SJSA1 (cell line): Measurements from ENCODE around the gene FKBP1A. TPM values are rescaled to one million over a fixed set of nuclear protein-coding genes. Genes with fewer than 3 reads are reported as not detected.
A peak's percentile ranks its signal among the peaks of the same experiment; 100 is the strongest.

Experiments
- DNase-seq, 2 experiments: peaks; one replicate each; pipeline ENCODE4 v3.0.0-alpha.2; 2015 to 2020; ENCODE audit warnings: low spot score in 2 of 2, low read depth in 1 of 2
- H3K27ac ChIP-seq: fragments of 250-450 bp; sonication (Bioruptor Pico); 2 replicates; pipeline ENCODE4 v1.5.1; 2020; ENCODE audit warnings: mild to moderate bottlenecking, moderate library complexity
- H3K27me3 ChIP-seq: fragments of 250-450 bp; sonication (Bioruptor Pico); replicated peaks from 2 replicates; pipeline ENCODE4 v1.5.1; 2020; ENCODE audit warnings: mild to moderate bottlenecking, moderate library complexity
- H3K36me3 ChIP-seq: fragments of 250-450 bp; sonication (Bioruptor Pico); 2 replicates; pipeline ENCODE4 v1.5.1; 2020; ENCODE audit warnings: mild to moderate bottlenecking
- H3K4me1 ChIP-seq: fragments of 250-450 bp; sonication (Bioruptor Pico); replicated peaks from 2 replicates; pipeline ENCODE4 v1.6.1; 2021; ENCODE audit warnings: mild to moderate bottlenecking
- H3K4me3 ChIP-seq: fragments of 250-450 bp; sonication (Bioruptor Pico); 2 replicates; pipeline ENCODE4 v1.5.1; 2020; ENCODE audit warnings: mild to moderate bottlenecking
- H3K9me3 ChIP-seq: fragments of 250-450 bp; sonication (Bioruptor Pico); replicated peaks from 2 replicates; pipeline ENCODE4 v1.5.1; 2020; ENCODE audit warnings: mild to moderate bottlenecking
- total RNA-seq: library from RNA; depleted of rRNA; stranded (reverse); fragments of >200 nt; shearing (Covaris generic); gene quantifications from 2 replicates; pipeline ENCODE4 v1.2.3, GENCODE V29; 2014

The FKBP1A gene
- total RNA-seq, 1 experiment from 2014 or later, result 75.3 TPM

DNA sequence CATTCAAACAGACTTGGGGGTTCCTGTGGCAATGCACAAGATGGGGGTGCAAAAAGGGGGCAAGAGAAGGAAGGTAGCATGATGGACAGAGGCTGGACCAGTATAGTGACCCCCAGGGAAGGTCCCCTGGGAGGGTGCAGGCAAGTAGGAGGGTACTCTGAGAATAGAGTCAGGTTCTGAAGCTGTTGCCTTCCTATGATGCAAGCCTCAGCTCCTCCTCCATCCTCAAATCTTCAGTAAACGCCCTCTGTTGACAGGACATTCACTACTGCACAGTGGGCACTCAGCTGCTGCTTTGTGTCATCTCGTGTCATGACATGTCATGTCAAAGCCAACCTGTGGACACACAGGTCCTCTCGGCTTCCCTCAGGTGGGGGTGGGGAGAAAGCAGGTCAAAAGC is 58.1 kb downstream of the FKBP1A start:
- Histone ChIP-seq H3K27ac (no peak overlapping the region), H3K4me3 (no peak overlapping the region), H3K27me3 (no peaks in the 10 kb centered on the region), H3K4me1 (no peaks in the 10 kb centered on the region), H3K36me3 (peaks cover 38% of the 10 kb centered on the region), H3K9me3 (no peaks in the 10 kb centered on the region)
- DNase-seq, result peak in 1 of 2 experiments; percentile 33

DNA sequence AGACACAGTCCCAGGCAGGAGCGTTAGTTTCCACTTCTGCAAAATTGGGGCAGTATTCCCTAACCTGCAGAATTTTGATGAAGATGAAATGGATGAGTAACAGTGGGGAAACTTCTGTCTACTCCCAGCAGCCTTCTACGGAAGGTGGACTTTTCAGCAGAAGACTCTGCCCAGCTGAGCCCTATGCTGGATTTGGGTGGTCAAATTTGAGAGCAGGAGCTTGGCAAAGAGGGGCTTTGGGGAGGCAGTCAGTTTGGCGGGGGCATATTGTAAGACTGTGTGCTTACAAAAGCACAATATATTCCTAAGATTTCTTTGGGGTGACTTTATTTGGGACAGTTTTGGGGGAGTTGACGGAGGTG is 58.5 kb downstream of the FKBP1A start:
- Histone ChIP-seq H3K36me3 (peaks cover 38% of the 10 kb centered on the region), H3K9me3 (no peaks in the 10 kb centered on the region), H3K27ac (no peak overlapping the region), H3K4me3 (no peak overlapping the region), H3K4me1 (no peaks in the 10 kb centered on the region), H3K27me3 (no peaks in the 10 kb centered on the region)
- DNase-seq, result no peak

DNA sequence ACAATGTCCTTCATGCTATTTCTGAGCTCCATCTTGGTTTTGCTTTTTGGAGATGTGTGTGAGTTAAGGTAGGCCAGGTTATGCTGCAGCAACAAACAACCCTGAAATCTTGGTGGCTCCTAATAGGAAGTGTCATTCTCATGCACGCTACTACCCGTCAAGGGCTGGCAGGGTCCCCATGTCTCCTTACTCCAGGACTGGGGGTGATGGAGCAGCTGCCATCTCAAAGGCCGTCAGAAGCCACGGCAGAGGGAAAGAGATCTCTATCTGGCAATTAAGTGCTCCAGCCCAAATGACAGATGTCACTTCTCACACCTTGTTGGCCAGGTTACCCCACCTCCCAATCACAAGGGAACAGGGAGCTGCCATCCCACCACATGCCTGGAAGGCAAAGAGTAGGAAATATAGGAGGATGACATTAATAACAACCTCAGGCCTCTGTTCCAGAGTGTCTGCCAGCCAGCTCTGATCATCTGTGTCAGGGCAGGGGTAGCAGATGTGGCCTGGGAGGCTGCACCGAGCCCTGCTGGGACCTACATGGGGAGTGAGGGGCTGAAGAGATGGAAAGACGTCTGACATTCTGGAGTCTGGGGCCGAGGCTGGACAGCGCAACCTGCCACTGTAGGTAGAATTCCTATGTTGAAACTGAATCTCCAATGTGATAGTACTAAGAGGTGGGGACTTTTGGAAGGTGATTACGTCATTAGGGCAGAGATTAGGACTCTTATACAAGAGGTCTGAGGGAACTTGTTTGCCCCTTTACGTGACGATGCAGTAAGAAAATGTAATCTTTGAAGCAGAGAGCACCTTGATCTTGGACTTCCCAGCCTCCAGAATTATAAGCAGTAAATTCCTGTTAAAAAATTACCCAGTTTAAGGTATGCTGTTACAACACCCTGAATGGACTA is 59.1 kb downstream of the FKBP1A start:
- peak in 1 of 2 experiments; percentile 30 for DNase-seq
- Histone ChIP-seq H3K4me1 (no peaks in the 10 kb centered on the region), H3K27me3 (no peaks in the 10 kb centered on the region), H3K27ac (no peak overlapping the region), H3K36me3 (peaks cover 38% of the 10 kb centered on the region), H3K4me3 (no peak overlapping the region), H3K9me3 (no peaks in the 10 kb centered on the region)

DNA sequence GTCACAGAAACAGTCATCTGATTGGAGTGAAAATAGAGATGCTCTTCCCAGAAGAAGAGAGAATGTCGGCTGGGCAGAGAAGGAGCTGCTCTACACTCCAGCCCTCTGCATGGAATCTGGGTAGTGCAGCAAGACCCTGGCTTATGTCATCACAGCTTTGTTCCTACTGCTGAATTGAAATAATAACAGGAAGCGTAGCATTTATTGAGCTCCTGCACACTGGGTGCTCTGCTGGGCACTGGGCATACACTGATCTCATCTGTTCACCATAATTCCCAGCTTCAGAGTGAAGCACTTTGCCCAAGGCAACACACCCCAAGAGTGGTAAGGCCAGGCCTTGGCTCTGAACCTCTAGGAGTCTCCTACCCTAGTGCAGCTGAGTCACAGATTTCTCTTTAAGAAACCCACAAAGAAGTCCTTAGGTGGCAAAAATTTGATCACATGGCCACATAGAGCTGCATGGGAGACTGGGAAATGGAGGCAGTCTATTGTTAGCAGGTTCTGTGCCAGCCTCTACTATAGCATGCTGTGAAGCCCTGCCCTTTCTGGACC is 60.0 kb downstream of the FKBP1A start:
- no peak overlapping the region for H3K4me3 ChIP-seq
- no peaks in the 10 kb centered on the region for H3K9me3 ChIP-seq
- no peaks in the 10 kb centered on the region for H3K27me3 ChIP-seq
- H3K36me3 ChIP-seq, result peaks cover 38% of the 10 kb centered on the region
- H3K27ac ChIP-seq, result no peak overlapping the region
- no peaks in the 10 kb centered on the region for H3K4me1 ChIP-seq
- no peak for DNase-seq

DNA sequence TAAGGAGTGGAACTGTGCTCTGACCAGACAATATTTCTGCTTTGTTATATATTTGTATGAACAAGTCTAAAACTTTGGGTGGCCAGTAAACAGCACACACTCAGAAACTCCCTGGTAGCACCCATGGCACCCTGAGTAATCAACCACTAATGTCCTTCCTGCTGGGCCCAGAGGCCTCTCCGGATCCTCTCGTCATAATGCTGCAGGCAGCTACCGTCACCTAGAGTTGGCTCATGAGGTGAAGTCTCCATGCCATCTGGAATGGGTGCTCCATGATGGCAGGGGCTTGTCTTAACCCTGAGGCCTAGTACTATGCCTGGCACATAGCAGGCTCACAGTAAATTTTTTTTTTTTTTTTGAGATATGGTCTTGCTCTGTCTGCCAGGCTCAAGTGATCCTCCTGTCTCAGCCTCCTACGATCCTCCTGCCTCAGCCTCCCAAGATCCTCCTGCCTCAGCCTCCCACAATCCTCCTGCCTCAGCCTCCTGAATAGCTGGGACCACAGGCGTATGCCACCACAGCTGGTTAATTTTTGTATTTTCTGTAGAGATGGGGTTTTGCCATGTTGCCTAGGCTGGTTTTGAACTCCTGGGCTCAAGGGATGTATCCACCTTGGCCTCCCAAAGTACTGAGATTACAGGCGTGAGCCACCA is 60.9 kb downstream of the FKBP1A start:
- Histone ChIP-seq H3K9me3 (no peaks in the 10 kb centered on the region), H3K27me3 (no peaks in the 10 kb centered on the region), H3K4me1 (peaks cover under 1% of the 10 kb centered on the region; the same call in 1 of the 2 replicates), H3K36me3 (peaks cover 38% of the 10 kb centered on the region), H3K4me3 (no peak overlapping the region), H3K27ac (no peak overlapping the region)
- peak in 1 of 2 experiments; percentile 35 for DNase-seq

DNA sequence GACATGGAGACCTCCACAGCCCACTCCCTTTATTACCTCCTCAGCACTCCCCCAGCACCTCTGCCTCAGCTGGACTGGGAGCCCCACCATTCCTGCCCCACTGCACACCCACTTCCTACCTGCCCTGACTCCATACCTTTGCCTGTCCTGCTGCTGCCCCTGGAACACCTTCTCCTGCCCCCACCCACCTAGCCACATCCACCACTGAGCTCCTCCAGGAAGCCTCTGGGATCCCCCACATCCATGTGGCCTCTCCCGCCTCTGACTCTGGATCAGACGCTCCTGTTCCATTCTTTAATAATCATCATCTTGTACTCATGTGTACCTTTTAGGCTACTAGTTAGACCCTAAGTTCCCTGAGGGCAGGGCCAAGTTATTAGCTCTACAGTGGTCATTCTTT is 61.8 kb downstream of the FKBP1A start:
- Histone ChIP-seq H3K9me3 (no peaks in the 10 kb centered on the region), H3K27ac (no peak overlapping the region), H3K4me1 (peaks cover 9% of the 10 kb centered on the region), H3K27me3 (no peaks in the 10 kb centered on the region), H3K36me3 (peaks cover 38% of the 10 kb centered on the region), H3K4me3 (no peak overlapping the region)
- peak in 1 of 2 experiments; percentile 25 for DNase-seq

DNA sequence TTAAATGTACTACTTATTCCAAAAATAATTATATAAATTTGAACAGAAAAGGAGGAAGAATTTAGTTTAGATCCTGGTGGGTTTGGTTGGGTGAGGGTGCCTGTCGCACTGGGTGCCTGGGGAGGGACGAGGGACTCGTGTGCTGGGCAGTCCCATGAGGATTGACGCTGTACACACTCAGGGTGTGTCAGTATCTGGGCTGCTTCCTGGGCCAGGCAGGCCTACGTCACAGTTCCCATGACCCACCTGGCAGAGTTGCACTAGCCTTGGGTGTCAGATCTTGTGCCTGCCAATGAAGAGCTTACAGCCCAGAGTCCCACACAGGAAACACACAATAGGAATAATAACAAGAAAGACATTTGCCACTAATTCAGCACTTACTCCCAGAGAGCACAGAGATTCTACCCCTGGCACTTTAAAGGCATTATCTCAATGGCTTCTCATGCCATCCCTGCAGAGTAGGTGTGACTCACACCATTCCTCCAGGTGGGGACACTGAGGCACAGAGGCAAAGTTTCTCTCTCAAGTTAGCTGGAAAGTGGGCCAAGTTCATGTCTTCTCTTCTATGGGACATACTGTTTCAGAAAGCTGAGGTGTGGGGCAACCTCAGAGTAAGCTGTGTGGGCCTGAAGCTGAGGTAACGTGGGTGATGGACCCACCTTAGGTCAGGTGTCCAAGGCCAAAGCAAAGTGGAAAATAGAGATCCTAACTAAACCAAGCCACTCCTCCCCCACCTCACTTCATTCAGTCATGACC is 62.6 kb downstream of the FKBP1A start:
- Histone ChIP-seq H3K27ac (no peak overlapping the region), H3K27me3 (no peaks in the 10 kb centered on the region), H3K4me1 (peaks cover 12% of the 10 kb centered on the region), H3K9me3 (no peaks in the 10 kb centered on the region), H3K36me3 (peaks cover 44% of the 10 kb centered on the region), H3K4me3 (no peak overlapping the region)
- DNase-seq, result peak in 1 of 2 experiments; percentile 21

DNA sequence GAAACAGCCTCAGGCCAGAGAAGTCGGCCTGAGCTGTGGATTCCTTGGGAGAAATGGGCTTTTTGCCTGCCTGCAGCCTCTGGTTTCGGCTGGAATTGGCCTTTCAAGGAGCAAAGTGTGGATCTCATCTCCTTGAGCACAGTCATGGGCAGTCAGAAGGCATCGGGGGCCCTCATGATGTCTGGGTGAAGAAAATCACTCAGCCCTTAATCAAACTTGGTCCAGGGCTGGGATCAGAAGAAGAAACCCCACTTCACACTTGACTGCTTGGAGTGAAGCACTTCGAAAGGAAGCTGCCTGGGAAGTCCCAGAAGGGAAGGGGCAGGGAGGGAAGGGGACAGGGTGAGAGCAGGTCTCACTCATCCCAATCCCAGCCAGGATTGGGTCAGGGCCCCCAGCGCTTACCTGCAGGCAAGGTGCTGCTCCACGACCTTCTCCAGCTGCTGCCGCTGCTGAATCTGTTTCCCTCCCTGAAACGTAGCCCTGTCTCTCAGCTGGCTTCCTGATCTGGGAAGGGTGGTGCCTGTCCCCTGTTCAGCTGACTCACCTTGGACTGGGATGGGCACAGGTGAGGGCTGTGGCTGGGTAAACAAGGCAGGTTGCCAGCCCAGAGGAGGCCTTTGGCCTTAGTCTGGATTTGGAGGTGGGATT is 64.0 kb downstream of the FKBP1A start, which contains the start of gene SDCBP2:
SDCBP2 (minus strand) TSS at position 460 of the 651 bp plus-strand sequence. CDS start 8,723 bp downstream, outside the sequence.
- Histone ChIP-seq H3K36me3 (peaks cover 39% of the 10 kb centered on the region), H3K27ac (no peak within 1 kb of the TSS), H3K27me3 (no peaks in the 10 kb centered on the region), H3K4me1 (peaks cover 24% of the 10 kb centered on the region), H3K4me3 (no peak within 1 kb of the TSS), H3K9me3 (no peaks in the 10 kb centered on the region)
- DNase-seq, result peak in 1 of 2 experiments; percentile 31

DNA sequence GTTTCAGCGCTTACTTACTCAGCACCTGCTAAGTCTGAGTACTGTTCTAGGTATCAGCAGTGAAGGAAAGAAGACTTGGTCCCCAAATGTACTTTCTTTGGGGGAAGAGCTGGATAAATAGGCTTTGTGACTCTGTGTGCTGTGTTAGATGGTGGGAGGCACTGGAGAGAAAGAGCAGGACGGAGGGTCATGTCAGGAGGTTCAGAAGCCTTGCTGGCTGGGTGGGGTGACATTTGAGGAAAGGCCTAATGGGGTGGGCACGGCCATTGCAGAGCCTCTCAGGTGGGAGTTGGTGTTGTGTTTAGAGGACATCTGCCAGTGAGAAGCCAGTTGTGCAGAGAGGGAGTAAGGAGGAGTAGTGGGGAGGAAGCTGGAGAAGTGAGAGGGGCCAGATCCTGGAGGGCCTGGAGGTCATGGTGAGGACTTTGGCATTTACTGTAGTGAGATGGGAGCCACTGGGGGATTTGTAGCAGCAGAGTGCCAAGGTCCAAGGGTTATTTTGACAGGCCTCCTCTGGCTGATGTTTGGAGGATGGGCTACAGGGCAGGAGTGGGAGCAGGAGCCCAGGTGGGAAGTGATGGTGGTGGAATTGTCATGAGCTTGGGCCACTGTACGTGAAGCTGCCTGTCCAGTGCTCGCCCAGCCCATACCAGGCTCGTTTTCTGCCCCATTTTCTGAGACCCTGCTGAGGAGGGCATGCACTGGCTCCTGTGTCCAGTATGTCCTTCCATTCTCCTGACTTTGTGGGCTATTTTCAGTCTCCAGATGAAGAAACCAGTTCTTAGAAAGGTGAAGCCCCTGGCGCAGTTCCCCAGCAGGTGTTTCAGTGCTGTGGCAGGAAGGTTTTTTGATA is 64.8 kb downstream of the FKBP1A start:
- peaks cover 30% of the 10 kb centered on the region for H3K4me1 ChIP-seq
- H3K9me3 ChIP-seq, result no peaks in the 10 kb centered on the region
- no peak overlapping the region for H3K27ac ChIP-seq
- DNase-seq, result peak in 1 of 2 experiments; percentile 31
- H3K4me3 ChIP-seq, result no peak overlapping the region
- H3K27me3 ChIP-seq, result no peaks in the 10 kb centered on the region
- H3K36me3 ChIP-seq, result peaks cover 32% of the 10 kb centered on the region

DNA sequence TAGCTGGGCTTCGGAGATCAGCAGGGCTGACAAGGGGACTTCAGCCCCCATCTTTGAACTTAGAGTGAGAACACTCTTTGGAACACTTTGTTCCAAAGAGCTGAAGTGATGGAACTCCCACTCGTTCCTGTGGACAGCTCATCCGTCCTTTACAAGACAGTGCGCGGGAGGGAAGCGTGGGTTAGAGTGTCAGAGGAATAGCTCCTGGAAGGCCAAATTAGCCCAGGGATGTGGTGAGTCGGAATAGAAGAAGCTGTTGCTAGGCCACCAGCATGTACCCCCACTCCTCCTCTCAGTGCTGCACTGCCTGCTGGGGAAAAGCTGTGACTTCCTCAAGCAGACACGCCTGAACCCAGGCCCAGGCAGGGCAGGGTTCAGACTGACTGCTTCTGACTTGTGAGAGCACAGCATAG is 65.6 kb downstream of the FKBP1A start:
- no peaks in the 10 kb centered on the region for H3K9me3 ChIP-seq
- no peak overlapping the region for H3K4me3 ChIP-seq
- no peaks in the 10 kb centered on the region for H3K27me3 ChIP-seq
- peak in 1 of 2 experiments; percentile 43 for DNase-seq
- no peak overlapping the region for H3K27ac ChIP-seq
- peaks cover 24% of the 10 kb centered on the region for H3K36me3 ChIP-seq
- H3K4me1 ChIP-seq, result peaks cover 38% of the 10 kb centered on the region

DNA sequence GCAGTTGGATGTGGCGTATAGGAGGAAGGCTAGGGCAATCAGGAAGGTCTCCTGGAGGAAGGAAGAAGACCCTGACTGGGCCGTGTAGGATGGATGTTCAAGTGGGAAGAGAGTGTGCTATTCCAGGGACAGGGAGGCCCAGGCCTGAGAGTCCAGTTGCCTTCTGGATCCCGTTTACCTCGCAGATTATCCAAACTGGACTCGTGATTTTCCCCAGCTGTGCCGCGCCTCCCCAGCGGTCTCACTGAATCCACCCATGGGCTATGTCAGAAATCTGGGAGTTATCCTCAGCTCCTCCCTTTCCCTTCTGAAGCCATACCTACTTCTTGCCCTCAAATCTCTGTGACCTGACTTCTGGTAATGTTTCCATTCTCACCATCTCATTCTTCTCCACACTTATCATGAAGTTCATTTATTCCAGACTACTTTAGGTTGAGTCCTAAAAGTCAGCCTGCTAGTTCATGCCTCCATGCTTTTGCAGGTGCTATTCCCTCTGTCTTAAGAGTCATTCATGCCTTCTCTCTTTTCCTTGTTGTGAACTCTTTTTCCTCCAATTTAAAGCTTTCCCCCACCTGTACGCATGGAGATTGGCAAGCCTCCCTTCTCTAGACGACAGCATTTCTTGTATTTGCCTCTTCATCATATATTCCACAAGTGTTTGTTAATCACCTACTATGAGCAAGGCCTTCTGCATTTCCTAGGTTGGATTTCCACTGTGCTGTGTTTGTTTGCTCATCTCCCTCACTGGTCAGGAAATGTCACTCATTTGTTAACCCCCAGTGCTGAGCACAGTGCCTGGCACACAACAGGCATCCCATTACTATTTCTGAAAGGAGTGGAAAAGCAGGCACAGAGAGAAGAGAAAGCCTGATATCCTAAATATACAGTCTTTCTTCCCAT is 66.6 kb downstream of the FKBP1A start:
- no peak for DNase-seq

More for the DNA sequence above, 66.6 kb downstream of the FKBP1A start:
- H3K4me1 ChIP-seq, result peaks cover 42% of the 10 kb centered on the region
- H3K27me3 ChIP-seq, result no peaks in the 10 kb centered on the region
- H3K9me3 ChIP-seq, result no peaks in the 10 kb centered on the region
- H3K4me3 ChIP-seq, result peak overlapping the region; percentile 78
- peaks cover 17% of the 10 kb centered on the region for H3K36me3 ChIP-seq
- H3K27ac ChIP-seq, result peak overlapping the region; percentile 99
